GM23248 (cell line): ENCODE results near the gene MFNG. TPM values are rescaled to one million over a fixed set of nuclear protein-coding genes. Genes with fewer than 3 reads are reported as not detected.

Experiments
- DNase-seq: peaks from one replicate; pipeline ENCODE4 v3.0.0-alpha.2; 2015
- H2AFZ ChIP-seq: fragments of 200-600 bp; sonication (generic); 2 replicates; pipeline ENCODE4 v1.6.1; 2016; ENCODE audit warnings: antibody characterized with exemption
- H3F3A ChIP-seq: fragments of 200-600 bp; sonication (generic); 2 replicates; pipeline ENCODE4 v1.6.1; 2016; ENCODE audit warnings: mild to moderate bottlenecking, antibody characterized with exemption, mixed run types; ENCODE audit not compliant: insufficient read depth
- H3K27ac ChIP-seq: fragments of 200-600 bp; sonication (generic); 2 replicates; pipeline ENCODE4 v1.5.1; 2016; ENCODE audit warnings: mild to moderate bottlenecking
- H3K27me3 ChIP-seq: fragments of 200-600 bp; sonication (generic); replicated peaks from 2 replicates; pipeline ENCODE4 v1.6.1; 2016; ENCODE audit warnings: mild to moderate bottlenecking; ENCODE audit not compliant: insufficient read depth
- H3K36me3 ChIP-seq: fragments of 200-600 bp; sonication (generic); 2 replicates; pipeline ENCODE4 v1.6.1; 2016; ENCODE audit warnings: low read depth, mild to moderate bottlenecking
- H3K4me1 ChIP-seq: fragments of 200-600 bp; sonication (generic); 2 replicates; pipeline ENCODE4 v1.6.1; 2016; ENCODE audit warnings: mild to moderate bottlenecking; ENCODE audit not compliant: insufficient read depth
- H3K4me2 ChIP-seq: fragments of 200-600 bp; sonication (generic); one replicate; pipeline ENCODE4 v1.6.1; 2016; ENCODE audit warnings: mild to moderate bottlenecking; ENCODE audit not compliant: unreplicated experiment
- H3K4me3 ChIP-seq: fragments of 200-600 bp; sonication (generic); 2 replicates; pipeline ENCODE4 v1.5.1; 2016; ENCODE audit warnings: mild to moderate bottlenecking
- H3K79me2 ChIP-seq: fragments of 200-600 bp; sonication (generic); 2 replicates; pipeline ENCODE4 v1.6.1; 2016; ENCODE audit warnings: mild to moderate bottlenecking; ENCODE audit not compliant: insufficient read depth
- H3K9ac ChIP-seq: fragments of 200-600 bp; sonication (generic); 2 replicates; pipeline ENCODE4 v1.6.1; 2016; ENCODE audit warnings: mild to moderate bottlenecking
- H3K9me2 ChIP-seq: fragments of 200-600 bp; sonication (generic); 2 replicates; pipeline ENCODE4 v1.6.1; 2016; ENCODE audit warnings: mixed run types, mild to moderate bottlenecking, moderate library complexity; ENCODE audit not compliant: insufficient read depth
- H3K9me3 ChIP-seq: fragments of 200-600 bp; sonication (generic); one replicate; pipeline ENCODE4 v1.6.1; 2017; ENCODE audit warnings: low read depth
- H4K20me1 ChIP-seq: fragments of 200-600 bp; sonication (generic); 2 replicates; pipeline ENCODE4 v1.6.0; 2016; ENCODE audit not compliant: insufficient read depth
- EZH2 ChIP-seq: fragments of 200-600 bp; sonication (generic); IDR thresholded peaks from 2 replicates; pipeline ENCODE4 v1.6.1; 2018; ENCODE audit warnings: antibody characterized with exemption, mild to moderate bottlenecking; ENCODE audit not compliant: insufficient read depth, poor library complexity, severe bottlenecking
- EZH2phosphoT487 ChIP-seq: fragments of 200-600 bp; sonication (generic); IDR thresholded peaks from 2 replicates; pipeline ENCODE4 v1.6.1; 2018; ENCODE audit warnings: antibody characterized with exemption, moderate library complexity, mild to moderate bottlenecking, low read depth; ENCODE audit not compliant: insufficient read depth
- WGBS, 2 experiments: methylation state at CpG; one replicate each; pipeline ENCODE4 v1.1.6; 2015 to 2017; ENCODE audit warnings: low lambda C conversion rate in 2 of 2, low coverage in 1 of 2; ENCODE audit errors: missing lambda C conversion rate in 2 of 2; 5-methylcytosine and 5-hydroxymethylcytosine counted together
- in situ Hi-C: fragments of 300-500 bp; cut with MboI; formaldehyde crosslinking; loops from 2 replicates; pipeline ENCODE4 v1.15.0; 2020
- polyA plus RNA-seq: library from polyadenylated mRNA; unstranded; fragments of >200 nt; fragmentation: Nextera tagmentation; extraction: Ambion mirVana; gene quantifications from 2 replicates; pipeline ENCODE4 v1.2.1, GENCODE V29; 2016
- total RNA-seq: library from RNA; depleted of rRNA; stranded (reverse); fragments of >200 nt; shearing (Covaris generic); gene quantifications from 2 replicates; pipeline ENCODE4 v1.2.3, GENCODE V29; 2014

MFNG gene
- total and polyA plus RNA-seq, 2 experiments from 2014 or later = not detected

- peak overlapping the region; percentile 40 for H3K9ac ChIP-seq
- H3K4me2 ChIP-seq = peak overlapping the region; percentile 45
These were observed 39.7 kb upstream of the MFNG start for GRCh38 chr22:37525746-37526350.

DNA sequence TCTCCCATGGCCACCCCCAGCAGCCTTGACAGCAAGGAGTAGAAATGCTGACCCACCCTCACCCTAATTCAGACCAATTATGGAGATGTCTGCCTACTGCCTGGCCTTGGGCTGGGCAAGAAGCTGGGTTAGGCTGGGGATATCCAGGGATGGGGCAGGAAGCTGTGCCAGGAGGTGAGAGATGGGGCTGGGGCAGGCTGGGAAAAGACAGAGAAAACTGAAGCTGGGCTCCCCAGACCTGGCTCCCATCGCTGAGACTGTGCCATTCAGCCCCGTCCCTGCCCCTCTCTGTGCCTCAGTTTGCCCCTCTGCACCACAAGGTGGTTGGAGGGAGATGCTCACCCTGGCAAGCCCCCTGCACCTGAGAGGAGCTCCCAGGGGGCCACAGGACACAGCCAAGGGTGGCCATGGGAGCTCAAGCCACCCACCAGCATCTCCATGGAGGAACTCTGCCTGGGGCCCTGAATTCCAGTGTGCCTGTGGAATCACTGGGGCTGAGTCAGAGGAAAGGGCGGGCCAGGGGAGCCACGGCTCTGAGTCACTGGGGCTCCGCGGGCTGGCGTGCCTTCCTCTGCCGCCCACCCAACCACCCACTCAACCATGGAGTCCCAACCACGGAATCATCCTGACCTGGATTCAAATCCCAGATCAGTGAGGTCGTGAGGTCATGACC lies 39.0 kb upstream of the MFNG start:
- peak; percentile 98 for DNase-seq

More at GRCh38 chr22:37525746-37526350, 39.7 kb upstream of the MFNG start:
- Histone ChIP-seq H2AFZ (no peak overlapping the region), H3K9me3 (no peaks in the 10 kb centered on the region), H3K4me3 (no peak overlapping the region), H3K79me2 (no peaks in the 10 kb centered on the region), H3K36me3 (no peaks in the 10 kb centered on the region), H3F3A (peaks cover 23% of the 10 kb centered on the region), H3K4me1 (peaks cover 30% of the 10 kb centered on the region), H3K27me3 (no peaks in the 10 kb centered on the region), H3K9me2 (no peaks in the 10 kb centered on the region), H3K27ac (peak overlapping the region; percentile 75), H4K20me1 (no peaks in the 10 kb centered on the region)
- no peak for DNase-seq
- in situ Hi-C loops = no loop called here
- TF ChIP-seq EZH2 (no peak), EZH2phosphoT487 (no peak)
- 54 to 68% methylated on average over 6 to 7 of the region's 7 CpGs for WGBS, 2 experiments

DNA sequence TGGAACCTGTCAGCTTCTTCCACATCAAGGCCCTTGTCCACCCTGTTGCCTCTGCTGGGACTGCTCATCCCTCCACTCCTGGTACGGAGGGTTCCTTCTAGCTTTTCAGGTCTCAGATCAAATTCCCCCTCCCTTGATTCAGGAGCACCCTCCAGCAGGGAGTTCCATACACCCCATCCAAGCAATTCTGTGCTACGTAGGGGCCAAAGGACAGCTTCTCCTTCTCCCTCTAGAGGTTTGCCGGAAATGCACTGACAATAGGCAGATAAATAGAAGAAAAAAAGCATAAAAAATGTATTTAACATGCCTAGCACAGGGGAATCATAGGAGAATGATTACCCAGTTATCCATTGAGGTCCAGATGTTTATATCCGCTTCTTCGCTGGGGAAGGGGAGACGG lies 36.3 kb upstream of the MFNG start:
- H4K20me1 ChIP-seq = no peaks in the 10 kb centered on the region
- H3K36me3 ChIP-seq = no peaks in the 10 kb centered on the region
- no peaks in the 10 kb centered on the region for H3K27me3 ChIP-seq
- TF ChIP-seq EZH2phosphoT487 (no peak), EZH2 (no peak)
- peaks cover 29% of the 10 kb centered on the region for H3K4me1 ChIP-seq
- no peaks in the 10 kb centered on the region for H3K9me2 ChIP-seq
- in situ Hi-C loops = no loop called here
- DNase-seq = no peak
- H3K4me2 ChIP-seq = no peak overlapping the region
- no peak overlapping the region for H2AFZ ChIP-seq
- no peaks in the 10 kb centered on the region for H3K9me3 ChIP-seq
- H3K79me2 ChIP-seq = no peaks in the 10 kb centered on the region
- WGBS, 2 experiments = 98 to 99% methylated on average over 6 of the region's 6 CpGs
- no peak overlapping the region for H3K4me3 ChIP-seq
- no peak overlapping the region for H3K9ac ChIP-seq
- peaks cover 22% of the 10 kb centered on the region for H3F3A ChIP-seq
- no peak overlapping the region for H3K27ac ChIP-seq

More for the DNA sequence above, 39.0 kb upstream of the MFNG start:
- Histone ChIP-seq H3K9ac (peak overlapping the region; percentile 40), H3K9me3 (no peaks in the 10 kb centered on the region), H3K9me2 (no peaks in the 10 kb centered on the region), H3K4me2 (peak overlapping the region; percentile 45), H4K20me1 (no peaks in the 10 kb centered on the region), H3K27ac (peak overlapping the region; percentile 75), H3F3A (peaks cover 23% of the 10 kb centered on the region), H2AFZ (no peak overlapping the region), H3K4me3 (no peak overlapping the region), H3K27me3 (no peaks in the 10 kb centered on the region), H3K36me3 (no peaks in the 10 kb centered on the region), H3K4me1 (peaks cover 30% of the 10 kb centered on the region), H3K79me2 (no peaks in the 10 kb centered on the region)
- in situ Hi-C loops = no loop called here
- TF ChIP-seq EZH2 = no peak
- 23 to 25% methylated on average over 10 of the region's 10 CpGs for WGBS, 2 experiments

- in situ Hi-C loops = no loop called here
- DNase-seq = no peak
- Histone ChIP-seq H3K9me3 (no peaks in the 10 kb centered on the region), H3K9ac (no peak overlapping the region), H3K79me2 (no peaks in the 10 kb centered on the region), H3K4me1 (peaks cover 18% of the 10 kb centered on the region), H3K36me3 (no peaks in the 10 kb centered on the region), H3K9me2 (no peaks in the 10 kb centered on the region), H4K20me1 (no peaks in the 10 kb centered on the region), H3K4me2 (no peak overlapping the region), H3K27ac (no peak overlapping the region), H3K27me3 (no peaks in the 10 kb centered on the region), H3F3A (peaks cover 11% of the 10 kb centered on the region; the same call in 1 of the 2 replicates), H3K4me3 (no peak overlapping the region), H2AFZ (no peak overlapping the region)
- WGBS, 2 experiments = 87 to 90% methylated on average over 14 of the region's 14 CpGs
- TF ChIP-seq EZH2phosphoT487 (no peak), EZH2 (no peak)
These were observed 35.1 kb upstream of the MFNG start for GRCh38 chr22:37521236-37521739.
